Measurements from ENCODE around the gene PARS2. TPM values are rescaled to one million over a fixed set of nuclear protein-coding genes. Genes with fewer than 3 reads are reported as not detected.
A peak's percentile ranks its signal among the peaks of the same experiment; 100 is the strongest.

PARS2 gene
- 10 to 100 TPM; 12.0 to 12.2 TPM for total RNA-seq

GRCh38 chr1:54764133-54764921 is at the start of gene PARS2:
PARS2 (minus strand) TSS chr1:54764523; CDS start chr1:54759161, 5,362 bp downstream.
- no peaks in the 10 kb centered on the region for H3K9me3 ChIP-seq
- H3K27ac ChIP-seq: peak within 1 kb of the TSS; percentile 69 to 71
- intact Hi-C loops (cut with DNase I): loop anchor here (5.0 kb wide), 1 partner anchor 712 kb away; the partner anchor contains the start of genes TCEANC2 and TMEM59
- peaks cover 3% of the 10 kb centered on the region for H3K4me1 ChIP-seq (replicated peaks)
- H3K36me3 ChIP-seq: no peaks in the 10 kb centered on the region
- DNase-seq (ENCODE audit: low spot score): peak; percentile 96
- WGBS: 0% methylated on average over 55 of the region's 57 CpGs
- TF ChIP-seq, protein P1, sequence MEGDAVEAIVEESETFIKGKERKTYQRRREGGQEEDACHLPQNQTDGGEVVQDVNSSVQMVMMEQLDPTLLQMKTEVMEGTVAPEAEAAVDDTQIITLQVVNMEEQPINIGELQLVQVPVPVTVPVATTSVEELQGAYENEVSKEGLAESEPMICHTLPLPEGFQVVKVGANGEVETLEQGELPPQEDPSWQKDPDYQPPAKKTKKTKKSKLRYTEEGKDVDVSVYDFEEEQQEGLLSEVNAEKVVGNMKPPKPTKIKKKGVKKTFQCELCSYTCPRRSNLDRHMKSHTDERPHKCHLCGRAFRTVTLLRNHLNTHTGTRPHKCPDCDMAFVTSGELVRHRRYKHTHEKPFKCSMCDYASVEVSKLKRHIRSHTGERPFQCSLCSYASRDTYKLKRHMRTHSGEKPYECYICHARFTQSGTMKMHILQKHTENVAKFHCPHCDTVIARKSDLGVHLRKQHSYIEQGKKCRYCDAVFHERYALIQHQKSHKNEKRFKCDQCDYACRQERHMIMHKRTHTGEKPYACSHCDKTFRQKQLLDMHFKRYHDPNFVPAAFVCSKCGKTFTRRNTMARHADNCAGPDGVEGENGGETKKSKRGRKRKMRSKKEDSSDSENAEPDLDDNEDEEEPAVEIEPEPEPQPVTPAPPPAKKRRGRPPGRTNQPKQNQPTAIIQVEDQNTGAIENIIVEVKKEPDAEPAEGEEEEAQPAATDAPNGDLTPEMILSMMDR (IDR thresholded peaks at IDR 0.05): no peak
- peak; percentile 76 for TF ChIP-seq POLR2A (IDR thresholded peaks at IDR 0.05)
- peak; percentile 99 for TF ChIP-seq POLR2AphosphoS5 (IDR thresholded peaks at IDR 0.05)
- H3K27me3 ChIP-seq (replicated peaks; ENCODE audit: insufficient read depth): no peaks in the 10 kb centered on the region
- peak within 1 kb of the TSS; percentile 63 to 64 for H3K4me3 ChIP-seq

DNA sequence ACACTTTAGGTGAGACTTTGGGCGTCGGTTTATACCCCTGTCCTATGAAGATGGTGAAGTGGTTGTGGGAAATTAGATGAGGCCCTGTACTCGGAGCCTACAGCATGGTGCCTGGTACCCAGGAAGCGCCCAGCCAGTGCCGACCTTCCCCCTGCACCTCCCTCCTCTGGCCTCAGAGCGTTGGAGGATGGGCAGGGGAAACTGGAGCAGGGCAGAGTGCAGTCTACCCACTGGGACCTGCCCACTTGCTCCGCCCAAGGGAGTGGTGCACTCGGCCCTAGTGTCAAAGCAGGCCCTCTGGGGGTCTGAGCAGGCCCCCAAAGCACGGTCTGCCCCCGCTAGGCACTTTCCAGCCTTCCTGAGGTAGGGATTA is 49.8 kb upstream of the PARS2 start:
- intact Hi-C loops (cut with DNase I): loop anchor here (10.0 kb wide), 1 partner anchor 949 kb away; no protein-coding TSS in a partner anchor
- Histone ChIP-seq H3K9me3 (no peaks in the 10 kb centered on the region), H3K27me3 (replicated peaks; ENCODE audit: insufficient read depth) (no peaks in the 10 kb centered on the region), H3K4me3 (no peak overlapping the region), H3K4me1 (replicated peaks) (no peaks in the 10 kb centered on the region), H3K27ac (no peak overlapping the region), H3K36me3 (no peaks in the 10 kb centered on the region)
- no peak for DNase-seq (ENCODE audit: low spot score)
- TF ChIP-seq POLR2A (IDR thresholded peaks at IDR 0.05) (no peak), POLR2AphosphoS5 (IDR thresholded peaks at IDR 0.05) (no peak)
- TF ChIP-seq, protein P1 (IDR thresholded peaks at IDR 0.05): no peak
- 79% methylated on average over 10 of the region's 10 CpGs for WGBS

GRCh38 chr1:54813485-54814125 is 49.3 kb upstream of the PARS2 start:
- Histone ChIP-seq H3K4me3 (no peak overlapping the region), H3K27me3 (replicated peaks; ENCODE audit: insufficient read depth) (no peaks in the 10 kb centered on the region), H3K4me1 (replicated peaks) (no peaks in the 10 kb centered on the region), H3K9me3 (no peaks in the 10 kb centered on the region), H3K27ac (no peak overlapping the region), H3K36me3 (no peaks in the 10 kb centered on the region)
- DNase-seq (ENCODE audit: low spot score): no peak
- 89% methylated on average over 13 of the region's 13 CpGs for WGBS
- intact Hi-C loops (cut with DNase I): loop anchor here (10.0 kb wide), 1 partner anchor 949 kb away; no protein-coding TSS in a partner anchor
- TF ChIP-seq POLR2A (IDR thresholded peaks at IDR 0.05) (no peak), POLR2AphosphoS5 (IDR thresholded peaks at IDR 0.05) (no peak)
- TF ChIP-seq, protein P1 (IDR thresholded peaks at IDR 0.05): no peak

GRCh38 chr1:54812801-54813484 is 48.6 kb upstream of the PARS2 start:
- Histone ChIP-seq H3K4me3 (no peak overlapping the region), H3K27me3 (replicated peaks; ENCODE audit: insufficient read depth) (no peaks in the 10 kb centered on the region), H3K4me1 (replicated peaks) (no peaks in the 10 kb centered on the region), H3K36me3 (no peaks in the 10 kb centered on the region), H3K27ac (no peak overlapping the region), H3K9me3 (no peaks in the 10 kb centered on the region)
- intact Hi-C loops (cut with DNase I): loop anchor here (10.0 kb wide), 1 partner anchor 948 kb away; no protein-coding TSS in a partner anchor
- WGBS: 86% methylated on average over 13 of the region's 13 CpGs
- TF ChIP-seq, protein P1 (IDR thresholded peaks at IDR 0.05): no peak
- TF ChIP-seq POLR2A (IDR thresholded peaks at IDR 0.05) (no peak), POLR2AphosphoS5 (IDR thresholded peaks at IDR 0.05) (no peak)
- DNase-seq (ENCODE audit: low spot score): no peak

Data from prostate gland (tissue), 2 donors.